OCI-LY1 (cell line): ENCODE data around the gene ESRP2.

Experiments used
- CTCF ChIP-seq: fragments of 200-600 bp; sonication (generic), shearing (Covaris generic); IDR thresholded peaks from 2 replicates; pipeline ENCODE4 v1.5.1; 2017; ENCODE audit warnings: mild to moderate bottlenecking, antibody characterized with exemption, low read length, moderate library complexity, mixed read lengths
- EZH2 ChIP-seq: fragments of 200-600 bp; sonication (generic), shearing (Covaris generic); IDR thresholded peaks from 2 replicates; pipeline ENCODE4 v1.8.0; 2017; ENCODE audit warnings: borderline replicate concordance, mixed run types, mild to moderate bottlenecking, antibody characterized with exemption, low read length, moderate library complexity, mixed read lengths

DNA sequence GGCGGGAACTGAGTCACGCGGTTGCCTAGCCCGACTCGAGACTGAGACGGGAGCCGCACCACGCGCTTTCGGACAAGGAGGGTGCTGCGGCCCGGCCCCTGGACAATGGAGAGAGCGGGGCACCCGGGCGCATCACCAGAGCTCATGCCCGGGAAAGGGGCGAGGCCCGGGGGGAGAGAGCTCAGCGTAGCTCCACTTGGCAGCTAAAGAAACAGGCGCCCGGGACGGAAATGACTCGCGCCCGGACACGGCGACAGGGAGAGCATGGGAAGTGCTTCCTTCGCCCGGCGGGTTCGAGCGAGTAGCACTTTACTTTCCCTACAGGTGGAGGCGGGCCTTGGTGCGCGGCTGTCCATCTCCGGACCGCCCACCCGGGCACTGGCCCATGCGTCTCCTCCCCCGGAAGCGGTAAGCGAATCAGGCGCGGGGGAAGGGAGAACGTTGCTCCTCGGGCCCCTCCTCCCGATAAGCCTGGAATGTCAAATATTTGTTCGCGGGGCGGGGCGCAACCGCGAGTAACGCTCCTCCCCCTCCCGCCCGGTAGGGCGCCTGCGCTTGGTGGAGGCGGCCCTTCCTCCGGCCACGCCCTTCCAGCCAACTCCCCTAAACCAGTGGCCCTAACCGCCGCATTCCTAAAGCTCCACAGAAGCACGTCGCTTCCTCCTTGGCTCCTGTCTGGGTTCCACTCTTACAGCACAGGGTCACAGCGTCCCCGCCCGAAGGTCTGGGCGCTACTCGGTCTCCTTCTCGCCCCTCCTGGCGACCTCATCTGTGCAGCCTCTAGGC lies 1.5 kb upstream of the ESRP2 start:
- TF ChIP-seq CTCF = no peak
- no peak for TF ChIP-seq EZH2
